HCT116 (cell line): ENCODE results near the gene TEP1. TPM values are rescaled to one million over a fixed set of nuclear protein-coding genes. Genes with fewer than 3 reads are reported as not detected.

Experiments
- ATAC-seq: fragments of 200-7000 bp; cut with Tn5 transposase; 2 replicates; pipeline ENCODE4 v1.9.1; 2020; ENCODE audit warnings: mild to moderate bottlenecking, moderate library complexity
- BruUV-seq: library from RNA; stranded (reverse); fragments of 400-500 nt; replicated peaks from 2 replicates; lab custom pipeline; 2021; lab: Mats Ljungman, UMichigan
- CTCF ChIA-PET: fragments of 300-600 bp; sonication (Branson Sonifier 250); formaldehyde crosslinking; loops from one replicate; lab custom pipeline; 2021; ENCODE audit warnings: antibody characterized with exemption; lab: Charles Lee
- POLR2A ChIA-PET: fragments of 300-600, 350-600 bp; sonication (Branson Sonifier 250); formaldehyde crosslinking; loops from one replicate; lab custom pipeline; 2021; ENCODE audit warnings: antibody characterized with exemption; lab: Charles Lee
- RAD21 ChIA-PET, 2 experiments: fragments of 300-600 bp; sonication (Branson Sonifier 250); formaldehyde crosslinking; loops; one replicate each; lab custom pipeline; 2023; ENCODE audit warnings: low total read pairs in 2 of 2; ENCODE audit not compliant: uncharacterized antibody in 2 of 2, unreplicated experiment in 2 of 2, low non-redundant PET in 1 of 2; lab: Charles Lee
- DNase-seq: peaks from one replicate; pipeline ENCODE4 v3.0.0-alpha.2; 2010; ENCODE audit warnings: low read depth, low spot score
- H2AFZ ChIP-seq: fragments of 200-600 bp; shearing (Covaris generic), sonication (generic); 2 replicates; pipeline ENCODE4 v1.6.1; 2017; ENCODE audit warnings: low read depth, mixed run types, mixed read lengths, antibody characterized with exemption, low read length; ENCODE audit not compliant: poor library complexity, severe bottlenecking
- H3K27ac ChIP-seq: 2 replicates; pipeline ENCODE4 v1.5.1; 2012; ENCODE audit warnings: low read depth, low read length
- H3K27me3 ChIP-seq: fragments of 200-600 bp; sonication (generic); 2 replicates; pipeline ENCODE4 v1.6.1; 2016; ENCODE audit warnings: mixed run types, low read length, mixed read lengths; ENCODE audit not compliant: insufficient read depth
- H3K36me3 ChIP-seq, 2 experiments: fragments of 200-500 bp in 1 of 2; fragments of 200-600 bp in 1 of 2; sonication (Bioruptor generic) in 1 of 2; sonication (generic) in 1 of 2; 2 replicates each; pipeline versions ENCODE4 v1.5.1 to v1.6.1; 2014 to 2016; ENCODE audit warnings: low read length in 2 of 2, inconsistent platforms in 1 of 2, mixed read lengths in 1 of 2, mixed run types in 1 of 2; ENCODE audit not compliant: insufficient read depth in 2 of 2, control insufficient read depth in 1 of 2
- H3K4me1 ChIP-seq, 2 experiments: fragments of 200-600 bp in 1 of 2; sonication (generic) in 1 of 2; 2 replicates each; pipeline versions ENCODE4 v1.5.1 to v1.6.1; 2012 to 2017; ENCODE audit warnings: low read length in 2 of 2, inconsistent platforms in 1 of 2, mild to moderate bottlenecking in 1 of 2, mixed read lengths in 1 of 2, mixed run types in 1 of 2, moderate library complexity in 1 of 2; ENCODE audit not compliant: insufficient read depth in 2 of 2, control insufficient read depth in 1 of 2
- H3K4me2 ChIP-seq: fragments of 200-600 bp; sonication (generic); 2 replicates; pipeline ENCODE4 v1.6.1; 2017; ENCODE audit warnings: mixed run types, low read length, mixed read lengths
- H3K4me3 ChIP-seq, 2 experiments: fragments of 200-600 bp in 1 of 2; sonication (generic) in 1 of 2; replicated peaks in 1 of 2; 2 replicates each; pipeline ENCODE4 v1.5.1; 2011 to 2016; ENCODE audit warnings: low read length in 2 of 2, control low read depth in 1 of 2, low read depth in 1 of 2, mild to moderate bottlenecking in 1 of 2, mixed read lengths in 1 of 2, mixed run types in 1 of 2
- H3K79me2 ChIP-seq: fragments of 200-600 bp; sonication (generic); 2 replicates; pipeline ENCODE4 v1.6.1; 2017; ENCODE audit warnings: mild to moderate bottlenecking, mixed run types, low read length, moderate library complexity, mixed read lengths; ENCODE audit not compliant: insufficient read depth
- H3K9ac ChIP-seq: fragments of 200-600 bp; sonication (generic); 2 replicates; pipeline ENCODE4 v1.6.1; 2016; ENCODE audit warnings: low read length, mixed read lengths
- H3K9me2 ChIP-seq: fragments of 200-600 bp; sonication (generic), shearing (Covaris generic); 2 replicates; pipeline ENCODE4 v1.6.1; 2017; ENCODE audit warnings: mixed run types, mild to moderate bottlenecking, moderate library complexity; ENCODE audit not compliant: insufficient read depth
- H3K9me3 ChIP-seq, 2 experiments: fragments of 200-500 bp in 1 of 2; fragments of 200-600 bp in 1 of 2; sonication (Bioruptor generic) in 1 of 2; sonication (generic) in 1 of 2; 2 replicates each; pipeline ENCODE4 v1.6.1; 2014 to 2017; ENCODE audit warnings: low read length in 2 of 2, mixed read lengths in 2 of 2, inconsistent platforms in 1 of 2, low read depth in 1 of 2, mild to moderate bottlenecking in 1 of 2, mixed run types in 1 of 2, moderate library complexity in 1 of 2; ENCODE audit not compliant: control insufficient read depth in 1 of 2, insufficient read depth in 1 of 2
- H4K20me1 ChIP-seq: fragments of 200-600 bp; sonication (generic), shearing (Covaris generic); 2 replicates; pipeline ENCODE4 v1.6.1; 2017; ENCODE audit warnings: mixed run types, mild to moderate bottlenecking, moderate library complexity; ENCODE audit not compliant: insufficient read depth
- EGR1 ChIP-seq: IDR thresholded peaks from 2 replicates; pipeline ENCODE4 v1.6.1; 2012; ENCODE audit warnings: low read depth
- EZH2phosphoT487 ChIP-seq: fragments of 200-600 bp; IDR thresholded peaks from 2 replicates; pipeline ENCODE4 v1.6.1; 2018; ENCODE audit warnings: antibody characterized with exemption, borderline replicate concordance
- FOSL1 ChIP-seq: IDR thresholded peaks from 2 replicates; pipeline ENCODE4 v1.6.1; 2012; ENCODE audit warnings: low read depth
- JUND ChIP-seq: IDR thresholded peaks from 2 replicates; pipeline ENCODE4 v1.6.1; 2012
- SP1 ChIP-seq: IDR thresholded peaks from 2 replicates; pipeline ENCODE4 v1.6.1; 2012; ENCODE audit warnings: low read depth
- ZFX ChIP-seq: fragments of 450-650 bp; IDR thresholded peaks from 2 replicates; pipeline ENCODE4 v1.6.1; 2017
- intact Hi-C: fragments of 100-400 bp; cut with micrococcal nuclease; formaldehyde crosslinking; loops from 2 replicates; pipeline ENCODE4 v1.10.0; 2022
- total RNA-seq: library from RNA; stranded (reverse); gene quantifications from one replicate; pipeline ENCODE4 v1.2.1, GENCODE V29; 2021; ENCODE audit not compliant: unreplicated experiment
- TF ChIP-seq, protein P1 (sequence below): IDR thresholded peaks from 2 replicates; pipeline ENCODE4 v1.6.1; 2012

TEP1 gene
- total RNA-seq, 1 experiment from 2014 or later: 22.4 TPM

DNA sequence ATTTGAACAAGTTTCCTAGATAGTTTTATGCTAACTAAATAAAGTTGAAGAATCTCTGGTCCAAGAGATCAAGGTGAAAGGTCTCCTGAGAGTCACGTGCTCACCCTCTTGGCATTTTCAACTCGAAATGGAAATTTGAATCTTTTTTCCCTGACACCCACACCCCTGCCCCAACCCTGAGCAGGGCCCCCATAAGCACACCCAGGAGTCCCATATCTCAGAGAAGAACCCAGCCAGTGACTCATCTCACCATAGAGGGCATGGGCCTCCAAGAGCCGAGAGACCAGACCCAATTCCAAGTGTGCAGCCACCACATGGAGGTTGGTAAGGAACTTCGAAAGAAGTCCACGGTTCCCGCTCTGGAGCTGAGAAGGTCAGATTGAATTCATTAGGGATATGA, 32.6 kb downstream of the TEP1 start:
- H3K4me2 ChIP-seq: no peak overlapping the region
- ChIA-PET POLR2A (no interaction called here), RAD21 (no interaction called here), CTCF (no interaction called here)
- ATAC-seq: no peak
- no peaks in the 10 kb centered on the region for H3K79me2 ChIP-seq
- BruUV-seq: no TSS peak
- no peaks in the 10 kb centered on the region for H3K4me1 ChIP-seq
- DNase-seq: no peak
- no peaks in the 10 kb centered on the region for H3K27me3 ChIP-seq
- no peaks in the 10 kb centered on the region for H4K20me1 ChIP-seq
- H2AFZ ChIP-seq: no peak overlapping the region
- no peak overlapping the region for H3K9ac ChIP-seq
- H3K9me2 ChIP-seq: no peaks in the 10 kb centered on the region
- intact Hi-C loops: no loop called here
- no peaks in the 10 kb centered on the region for H3K9me3 ChIP-seq
- no peak for TF ChIP-seq EZH2phosphoT487
- no peak for TF ChIP-seq SP1
- no peak for TF ChIP-seq JUND
- TF ChIP-seq FOSL1: no peak
- TF ChIP-seq, protein P1, sequence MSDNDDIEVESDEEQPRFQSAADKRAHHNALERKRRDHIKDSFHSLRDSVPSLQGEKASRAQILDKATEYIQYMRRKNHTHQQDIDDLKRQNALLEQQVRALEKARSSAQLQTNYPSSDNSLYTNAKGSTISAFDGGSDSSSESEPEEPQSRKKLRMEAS: no peak
- TF ChIP-seq, all 23 proteins: peak for 0
- Histone ChIP-seq H3K27ac (no peak overlapping the region), H3K36me3 (peaks cover 27 to 39% of the 10 kb centered on the region in 2 experiments; a peak in 3 of 4 replicates), H3K4me3 (no peak overlapping the region)

DNA sequence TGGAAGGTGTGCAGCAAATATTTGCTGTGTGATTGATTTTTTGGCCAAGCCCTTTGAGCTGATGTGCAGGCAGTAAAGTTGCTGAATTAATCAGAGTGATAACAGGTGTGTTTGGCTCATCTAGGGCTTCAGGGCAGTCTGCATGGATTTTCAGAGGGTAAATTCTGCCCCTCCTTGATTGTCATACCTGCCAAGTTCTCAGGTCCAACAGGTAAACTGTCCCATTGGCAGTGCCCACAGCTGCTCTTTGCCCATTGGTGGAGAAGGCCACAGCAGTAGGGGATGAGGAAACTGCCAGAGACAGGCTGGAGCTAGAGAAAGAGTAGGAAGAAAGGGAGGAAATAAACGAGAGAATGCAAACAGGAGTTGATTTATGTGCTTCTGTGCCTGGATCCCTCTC, 33.6 kb downstream of the TEP1 start:
- no peak overlapping the region for H2AFZ ChIP-seq
- H3K79me2 ChIP-seq: no peaks in the 10 kb centered on the region
- H3K36me3 ChIP-seq: peaks cover 24 to 36% of the 10 kb centered on the region in 2 experiments; a peak in 3 of 4 replicates
- no peaks in the 10 kb centered on the region for H4K20me1 ChIP-seq
- DNase-seq (no peak), ATAC-seq (no peak)
- BruUV-seq: no TSS peak
- no peak overlapping the region for H3K4me3 ChIP-seq
- intact Hi-C loops: no loop called here
- no peaks in the 10 kb centered on the region for H3K9me3 ChIP-seq
- no peak overlapping the region for H3K27ac ChIP-seq
- no peak overlapping the region for H3K4me2 ChIP-seq
- POLR2A ChIA-PET: no interaction called here
- CTCF ChIA-PET: no interaction called here
- TF ChIP-seq EGR1 (no peak), JUND (no peak), ZFX (no peak)
- TF ChIP-seq, all 23 proteins: peak for 0
- RAD21 ChIA-PET: no interaction called here
- no peaks in the 10 kb centered on the region for H3K27me3 ChIP-seq
- no peaks in the 10 kb centered on the region for H3K4me1 ChIP-seq
- no peaks in the 10 kb centered on the region for H3K9me2 ChIP-seq
- no peak overlapping the region for H3K9ac ChIP-seq
